Dermis microvascular lymphatic vessel endothelial cell (primary cell): ENCODE data around the gene RRP9. TPM values are rescaled to one million over a fixed set of nuclear protein-coding genes. Genes with fewer than 3 reads are reported as not detected.
"Not testable (repeated sequence)": the region's sequence is repeated elsewhere in the genome, so short reads cannot be mapped to it uniquely, and the experiment has no call there.

Experiments
- DNase-seq, 2 donors: peaks; one replicate each; pipeline versions ENCODE4 v3.0.0 to v3.0.0-alpha.2; 2010; ENCODE audit warnings: low read depth in 2 of 2
- total RNA-seq: library from RNA; depleted of rRNA; stranded (reverse); fragments of >200 nt; gene quantifications from 2 replicates; pipeline ENCODE4 v1.2.1, GENCODE V29; 2014

The RRP9 gene
- total RNA-seq, 1 donor from 2014 or later = 16.9 TPM

DNA sequence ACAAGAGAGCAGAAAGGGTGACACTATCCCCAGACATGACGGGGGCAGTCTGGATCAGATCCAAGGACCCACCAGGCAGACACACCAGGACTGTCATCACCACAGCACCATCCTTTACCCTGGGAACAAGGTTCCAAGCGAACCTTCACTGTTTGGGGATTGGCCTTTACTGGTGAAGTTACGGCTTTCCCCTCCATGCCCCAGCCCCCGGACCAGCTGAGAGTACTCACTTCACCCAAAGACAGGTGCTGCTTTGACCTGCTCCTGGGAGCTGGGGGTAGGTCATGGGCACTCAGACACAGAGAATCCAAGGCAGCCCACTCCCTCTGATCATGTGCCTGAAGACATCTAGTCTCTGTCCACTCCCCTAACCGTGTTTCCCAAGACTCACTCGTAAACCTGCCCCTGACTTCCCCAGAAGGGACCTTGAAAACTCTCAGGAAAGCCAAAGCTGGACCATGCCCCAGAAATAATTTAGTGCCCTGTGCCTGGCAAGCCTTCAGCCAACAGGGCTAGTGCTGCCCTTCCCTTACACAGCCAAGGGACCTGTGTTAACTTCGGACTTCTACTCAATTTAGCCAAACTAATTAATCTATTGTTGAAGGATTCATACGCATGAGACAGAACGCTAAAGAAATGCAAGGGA lies 2.8 kb downstream of the RRP9 start:
- DNase-seq = no peak

DNA sequence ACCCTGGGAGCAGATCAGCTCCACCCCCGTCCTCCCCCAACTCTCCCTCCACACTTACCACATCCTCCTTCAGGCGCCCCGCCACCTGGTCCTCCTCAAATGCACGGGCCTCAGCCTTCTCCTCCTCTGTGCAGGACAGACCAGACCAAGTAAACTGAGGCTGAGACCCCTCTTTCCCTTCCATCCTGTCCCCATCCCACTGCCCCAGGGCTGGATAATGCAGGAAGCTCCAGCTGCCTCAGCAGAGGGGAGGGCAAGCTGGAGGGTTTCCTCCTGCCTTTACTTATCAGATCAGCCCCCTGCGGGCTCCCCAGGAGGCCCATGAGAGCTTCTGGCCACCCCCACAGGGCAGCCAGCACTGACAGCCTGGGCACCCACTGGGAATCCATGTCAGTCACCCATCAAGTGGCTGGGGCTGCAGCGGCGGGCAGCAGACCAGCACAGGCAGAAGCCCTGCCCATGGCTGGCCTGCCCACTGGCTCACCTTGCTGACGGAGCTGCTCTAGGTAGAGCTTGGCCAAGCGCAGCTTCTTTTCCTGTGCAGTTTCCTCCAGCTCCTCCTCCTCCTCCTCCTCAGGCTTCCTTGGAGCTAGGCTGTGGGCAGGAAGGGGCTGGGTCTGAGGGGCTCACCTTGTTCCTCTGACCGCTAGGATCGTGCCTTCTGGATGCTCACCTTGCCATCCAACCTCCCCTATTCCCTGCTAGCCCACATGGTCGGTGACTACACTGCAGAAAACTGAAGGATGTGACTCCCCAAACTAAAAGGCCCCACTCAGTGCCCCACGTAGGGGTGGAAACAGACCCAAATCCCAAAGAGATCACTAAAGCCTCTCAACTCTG lies 3.9 kb downstream of the RRP9 start:
- DNase-seq = no peak

DNA sequence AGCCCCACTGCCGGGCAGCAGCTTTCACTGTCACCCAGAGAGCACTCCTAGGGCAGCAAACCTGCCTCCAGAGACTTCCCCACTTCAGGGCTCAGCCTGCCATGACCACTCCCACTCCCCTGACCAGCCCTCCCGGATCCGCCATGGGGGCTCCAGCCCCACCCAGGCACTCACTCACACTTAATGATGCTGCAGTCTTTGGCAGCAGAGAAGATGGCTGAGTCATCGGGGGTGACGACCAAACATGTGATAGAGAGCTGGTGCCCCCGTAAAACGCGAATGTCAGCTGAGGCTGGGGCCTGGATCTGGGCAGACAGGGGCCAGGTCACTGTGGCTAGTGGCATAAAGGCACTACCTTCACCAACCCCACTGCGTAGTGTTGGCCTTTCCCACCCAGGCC lies 4.7 kb downstream of the RRP9 start:
- no peak for DNase-seq

DNA sequence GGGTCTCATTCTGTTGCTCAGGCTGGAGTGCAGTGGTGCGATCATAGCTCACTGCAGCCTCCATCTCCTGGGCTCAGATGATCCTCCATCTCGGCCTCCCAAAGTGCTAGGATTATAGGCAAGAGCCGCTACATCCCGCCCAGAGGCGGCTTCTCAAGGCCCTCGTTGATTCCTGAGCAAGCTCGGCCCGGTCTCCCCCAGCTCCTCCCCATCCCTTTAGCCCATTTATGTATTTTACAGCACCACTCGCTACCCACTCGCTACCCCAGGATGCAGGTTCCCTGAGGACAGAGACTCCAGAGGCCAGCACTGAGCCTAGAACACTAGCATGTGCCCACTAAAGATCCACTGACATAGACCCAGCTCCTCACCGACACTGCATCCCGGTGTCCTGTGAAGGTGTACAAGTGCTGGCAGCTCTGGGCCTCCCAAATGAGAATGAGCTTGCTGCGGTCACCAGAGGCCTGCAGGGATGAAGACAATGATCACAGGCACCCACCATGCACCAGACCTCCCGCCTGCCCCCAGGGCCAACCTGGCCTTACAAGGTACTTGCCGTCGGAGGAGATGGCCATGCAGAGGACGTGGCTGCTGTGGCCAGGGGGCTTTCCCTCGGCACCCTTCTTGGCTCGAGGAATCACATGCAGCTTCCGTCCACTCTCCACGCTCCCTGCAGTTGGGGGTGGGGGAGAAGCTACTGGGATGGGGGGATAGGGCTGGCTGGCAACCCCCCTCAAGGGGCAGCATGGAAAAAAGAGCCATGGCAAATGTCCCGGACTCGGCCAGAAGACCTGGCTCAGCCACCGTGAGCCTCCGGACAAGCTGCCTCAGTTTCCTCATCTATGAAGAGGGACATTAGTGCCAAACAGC lies 5.6 kb downstream of the RRP9 start:
- no peak for DNase-seq

DNA sequence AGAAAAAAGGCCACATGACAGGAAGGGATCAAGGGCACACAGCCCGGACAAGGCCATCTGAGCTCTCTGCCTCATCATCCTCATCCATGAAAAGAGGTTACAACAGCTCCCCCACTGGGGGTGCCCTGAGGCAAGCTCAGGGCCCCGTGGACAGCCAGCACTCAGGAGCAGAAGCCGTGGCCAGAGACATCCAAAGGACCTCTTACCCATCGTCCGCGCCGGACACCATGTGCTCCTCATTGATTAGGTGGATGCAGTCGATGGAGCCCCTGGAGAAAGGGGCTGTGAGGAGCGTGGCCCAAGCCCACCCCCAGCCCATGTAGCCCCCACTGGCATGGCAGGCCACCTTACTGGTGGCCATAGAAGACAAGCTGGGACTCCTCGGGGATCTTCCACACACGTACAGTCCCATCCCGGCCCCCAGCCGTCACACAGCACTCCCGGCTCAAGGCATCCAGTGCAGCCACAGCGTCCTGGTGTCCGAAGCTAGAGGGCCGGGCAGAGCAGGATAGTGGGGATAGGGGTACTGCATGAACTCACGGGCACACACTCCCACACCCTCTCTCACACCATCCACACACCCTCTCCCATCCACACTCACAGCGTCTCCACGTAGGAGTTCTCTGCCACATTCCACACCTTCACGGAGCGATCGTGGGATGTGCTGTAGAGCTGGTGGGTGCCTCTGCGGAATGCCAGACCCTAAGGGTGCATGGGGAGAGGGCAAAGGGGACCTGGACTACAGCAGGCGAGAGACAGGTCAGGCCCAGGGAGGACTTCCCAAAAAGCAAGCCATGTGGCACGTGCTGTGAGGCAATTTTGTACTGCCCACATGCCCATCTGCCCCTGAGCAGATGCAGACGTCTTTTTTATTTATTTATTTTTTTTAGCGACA lies 6.5 kb downstream of the RRP9 start:
- DNase-seq = no peak

DNA sequence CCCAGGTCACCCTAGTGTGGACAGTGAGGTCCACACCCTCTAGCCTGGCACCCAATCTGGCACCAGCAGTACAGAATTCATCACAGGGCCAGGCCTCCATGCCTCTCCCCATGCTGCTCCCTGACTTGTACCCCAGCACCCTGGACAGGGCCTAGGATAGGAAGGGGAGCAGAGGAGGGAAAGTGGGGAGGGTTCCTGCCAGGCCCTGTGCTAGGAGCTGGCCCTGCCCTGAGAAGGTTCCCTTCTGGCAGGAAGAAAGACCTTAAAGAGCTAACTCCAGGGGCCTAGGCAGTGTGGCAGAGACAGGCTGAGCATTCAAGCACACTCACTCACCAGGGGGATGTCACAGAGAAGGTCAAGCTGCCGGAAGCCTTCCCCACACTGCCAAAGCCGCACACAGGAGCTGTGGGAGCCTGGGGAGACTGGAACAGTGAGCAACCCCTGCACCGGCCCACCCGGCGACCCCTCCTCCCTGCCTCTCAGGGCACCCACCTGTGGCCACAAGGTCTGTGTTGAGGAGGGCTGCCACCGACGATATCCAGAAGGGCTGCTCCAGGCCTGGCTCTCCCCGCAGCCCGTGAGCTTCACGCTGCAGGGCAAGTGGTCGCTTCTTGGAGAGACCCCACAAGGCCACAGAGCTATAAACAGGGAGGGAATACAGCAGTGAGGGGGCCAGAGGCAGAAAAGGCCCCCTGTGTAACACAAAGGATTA lies 7.4 kb downstream of the RRP9 start:
- no peak for DNase-seq

DNA sequence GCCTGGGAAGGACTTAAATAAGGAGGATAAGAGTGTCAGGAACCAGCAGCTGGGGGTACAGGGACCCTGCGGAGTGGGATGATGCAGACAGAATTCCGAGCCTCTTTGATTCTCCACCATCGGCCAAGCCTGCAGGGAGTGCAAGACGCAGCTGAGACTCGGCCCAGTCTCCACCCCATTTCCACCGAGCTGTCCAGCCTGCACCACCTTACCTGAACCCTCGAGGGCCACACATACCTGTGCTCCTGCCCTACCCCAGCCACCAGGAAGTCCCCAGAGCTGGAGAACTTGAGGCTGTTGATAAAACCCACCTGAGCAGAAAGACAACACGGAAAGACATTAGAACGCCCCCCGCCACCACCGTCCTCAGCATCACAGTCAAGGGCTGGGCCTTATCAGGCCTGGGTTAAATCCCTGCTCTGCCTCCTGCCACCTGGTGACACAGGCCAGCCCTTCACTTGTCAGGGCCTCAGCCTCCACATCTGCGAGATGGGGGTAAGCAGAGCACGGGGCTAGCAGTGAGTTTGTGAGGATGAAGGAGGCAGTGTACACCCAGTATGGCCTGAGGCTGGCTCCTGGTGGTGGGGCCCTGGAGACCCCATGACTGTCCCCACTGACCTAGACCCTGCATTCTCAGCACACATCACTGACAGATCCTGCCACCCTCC lies 8.1 kb downstream of the RRP9 start:
- no peak for DNase-seq

DNA sequence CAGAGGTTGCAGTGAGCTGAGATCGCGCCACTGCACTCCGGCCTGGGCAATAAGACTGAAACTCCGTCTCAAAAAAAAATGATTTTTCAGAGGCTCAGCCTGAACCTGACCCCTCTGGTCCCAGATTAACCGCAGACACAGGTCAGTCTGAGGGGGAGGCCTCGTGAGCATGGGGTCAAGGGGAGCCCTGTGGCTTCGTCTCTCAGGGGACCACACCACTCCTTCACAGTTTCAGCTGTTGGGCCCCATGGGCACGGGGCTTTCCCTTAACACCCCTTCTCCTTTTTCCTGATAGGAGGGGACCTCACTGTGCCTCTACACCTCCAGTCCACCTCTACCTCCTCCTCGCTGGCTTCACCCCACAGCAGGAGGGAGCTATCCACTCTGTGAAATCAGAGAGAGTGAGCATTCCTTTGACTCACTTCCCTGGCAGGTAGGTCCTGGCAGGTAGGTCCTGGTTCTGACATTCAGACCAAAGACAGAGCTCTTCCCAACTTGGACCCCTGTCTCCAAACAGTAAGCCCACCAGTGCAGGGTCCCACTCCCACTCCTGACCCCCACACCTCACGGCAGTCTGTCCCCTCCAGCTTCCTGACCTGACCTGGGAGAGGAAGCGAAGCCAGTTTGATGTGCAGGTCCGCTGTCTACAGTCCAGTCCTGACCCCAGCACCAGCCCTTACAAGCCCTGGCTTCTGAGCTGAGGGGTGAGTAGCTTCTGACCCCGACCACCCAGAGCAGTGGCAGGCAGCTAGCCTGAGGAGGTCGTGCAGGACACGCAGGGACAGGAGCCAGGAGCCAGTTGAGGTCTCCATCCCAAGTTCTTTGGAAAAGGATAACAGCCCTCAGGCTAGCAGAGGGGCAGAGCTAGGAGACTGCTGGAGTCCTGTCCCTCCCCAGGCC lies 9.0 kb downstream of the RRP9 start:
- DNase-seq = no peak

DNA sequence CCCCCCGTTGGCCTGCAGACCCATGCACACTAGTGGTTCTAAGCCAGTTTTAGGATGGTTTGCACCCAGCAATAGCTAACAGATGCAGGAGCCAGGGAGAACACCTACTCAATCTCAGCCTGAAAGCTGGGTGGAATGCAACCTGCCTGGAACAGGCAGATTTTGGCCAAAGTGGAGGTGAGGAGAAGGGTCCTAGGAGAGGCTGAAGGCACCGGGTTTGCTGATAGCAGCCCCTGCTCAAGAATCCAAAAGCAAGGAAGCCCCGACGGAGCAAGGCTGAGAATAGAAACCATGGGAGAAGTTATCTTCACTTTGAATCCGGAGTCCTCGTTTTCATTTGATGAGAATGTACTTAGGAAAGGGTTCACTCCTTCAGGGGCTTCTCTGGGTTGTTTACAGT lies 9.9 kb downstream of the RRP9 start:
- no peak for DNase-seq

DNA sequence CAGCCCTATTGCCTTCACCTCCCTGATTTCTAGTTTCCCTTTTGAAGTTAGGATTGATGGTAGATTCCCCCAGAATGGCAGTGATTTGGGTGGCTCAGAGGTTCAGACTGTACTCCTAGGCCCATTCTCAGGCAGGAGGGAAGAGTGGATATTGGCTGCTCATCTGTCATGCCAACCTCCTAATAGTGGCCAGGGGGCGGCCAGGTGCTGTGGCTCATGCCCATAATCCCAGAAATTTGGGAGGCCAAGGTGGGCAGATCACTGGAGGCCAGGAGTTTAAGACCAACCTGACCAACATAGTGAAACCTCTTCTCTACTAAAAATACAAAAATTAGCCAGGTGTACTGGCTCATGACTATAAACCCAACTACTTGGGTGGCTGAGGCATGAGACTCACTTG lies 11.3 kb downstream of the RRP9 start:
- DNase-seq = no peak

DNA sequence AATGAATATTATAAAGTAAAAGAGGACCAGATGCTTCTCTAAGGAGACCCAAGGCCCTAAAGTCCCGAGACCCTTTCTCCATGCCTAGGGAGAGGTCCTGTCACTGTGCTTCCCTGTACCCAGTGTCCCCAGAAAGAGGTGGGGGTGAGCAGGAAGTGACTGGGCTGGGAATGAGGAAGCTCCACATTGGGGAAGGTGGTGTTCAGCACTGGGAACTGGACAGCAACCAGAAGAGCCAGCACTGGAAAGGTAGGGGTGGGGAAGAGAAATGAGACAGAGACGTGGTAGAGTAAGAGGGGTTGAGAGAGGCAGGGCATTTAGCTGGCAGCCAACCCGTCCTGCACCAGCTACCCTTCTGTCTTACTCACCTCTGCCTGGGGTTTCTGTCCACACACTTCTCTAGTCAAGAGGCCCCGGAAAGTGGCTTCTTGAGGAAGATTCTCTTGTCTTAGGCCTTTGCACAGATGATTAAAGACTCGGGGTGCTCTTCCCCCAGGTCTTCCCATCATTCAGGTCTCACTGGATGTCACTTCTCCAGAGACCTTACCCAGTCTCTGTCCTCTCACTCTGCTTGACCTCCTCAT lies 12.2 kb downstream of the RRP9 start:
- DNase-seq = no peak

DNA sequence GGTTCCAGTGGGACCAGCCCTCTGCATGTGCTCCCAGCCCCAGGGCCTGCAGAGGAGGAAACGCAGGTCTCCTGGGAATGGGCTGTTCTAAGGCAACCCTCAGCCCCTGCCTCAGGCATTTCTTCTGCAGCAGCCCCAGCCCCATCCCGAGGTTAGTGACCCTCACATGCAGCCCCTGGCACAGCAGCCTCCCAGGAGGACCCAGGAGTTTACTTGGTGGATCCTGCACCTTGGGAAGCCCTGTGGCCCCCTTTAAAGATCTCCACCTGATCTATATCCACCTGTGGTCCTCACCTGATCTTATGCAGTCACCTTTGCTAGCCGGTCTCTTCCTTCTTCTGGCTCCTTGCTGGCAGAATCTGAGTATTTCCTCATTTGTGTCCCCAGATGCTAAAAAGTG lies 12.7 kb downstream of the RRP9 start:
- DNase-seq = not testable (repeated sequence)

DNA sequence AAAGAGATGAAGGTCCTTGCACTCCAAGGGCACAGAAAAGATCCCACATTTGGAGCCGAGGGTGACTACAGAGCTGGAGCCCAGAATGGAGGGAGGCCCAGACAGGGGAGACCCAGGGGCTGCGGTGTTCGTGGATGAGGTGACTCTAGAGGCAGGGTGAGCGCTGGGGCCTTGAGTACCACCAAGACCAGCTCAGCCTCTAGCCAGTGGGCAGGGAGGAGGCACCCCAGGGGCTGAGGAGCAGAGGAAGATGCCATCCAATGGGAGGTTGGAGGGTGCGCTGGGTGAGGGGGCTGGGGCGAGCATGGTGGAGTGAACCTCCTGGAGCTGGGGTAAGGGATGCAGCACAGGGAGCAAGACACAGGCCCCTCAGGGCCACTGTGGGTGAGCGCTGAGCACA lies 13.3 kb downstream of the RRP9 start:
- DNase-seq = no peak

DNA sequence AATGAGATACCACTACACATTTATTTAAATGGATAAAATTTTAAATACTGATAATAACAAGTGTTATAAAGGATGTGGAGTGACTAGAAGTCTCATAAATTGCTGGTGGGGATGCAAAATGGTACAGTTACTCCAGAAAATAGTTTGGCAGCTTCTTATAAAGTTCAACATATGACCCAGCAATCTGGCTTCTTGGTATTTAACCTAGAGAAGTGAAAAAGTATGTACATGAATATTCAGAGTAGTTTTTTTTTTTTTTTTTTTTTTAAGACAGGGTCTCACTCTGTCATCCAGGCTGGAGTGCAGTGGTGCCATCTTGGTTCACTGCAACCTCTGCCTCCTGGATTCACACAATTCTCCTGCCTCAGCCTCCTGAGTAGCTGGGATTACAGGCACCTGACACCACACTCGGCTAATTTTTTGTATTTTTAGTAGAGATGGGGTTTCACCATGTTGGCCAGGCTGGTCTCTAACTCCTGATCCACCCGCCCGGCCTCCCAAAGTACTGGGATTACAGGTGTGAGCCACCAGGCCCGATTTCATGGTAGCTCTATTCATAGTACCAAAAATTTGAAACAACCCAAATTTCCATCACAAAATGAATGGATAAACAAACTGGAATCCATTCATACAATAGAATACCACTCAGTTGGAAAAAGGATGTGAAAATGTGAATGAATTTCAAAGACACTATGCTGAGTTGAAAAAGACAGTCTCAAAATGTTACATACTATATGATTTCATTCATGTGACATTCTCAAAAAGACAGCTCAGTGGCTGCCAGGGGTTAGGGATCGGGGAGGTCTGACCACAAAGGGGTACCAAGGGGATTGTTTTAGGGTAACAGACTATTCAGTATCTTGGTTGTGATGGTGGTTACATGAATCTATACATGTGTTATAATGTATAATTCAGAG lies 14.4 kb downstream of the RRP9 start:
- DNase-seq = no peak

DNA sequence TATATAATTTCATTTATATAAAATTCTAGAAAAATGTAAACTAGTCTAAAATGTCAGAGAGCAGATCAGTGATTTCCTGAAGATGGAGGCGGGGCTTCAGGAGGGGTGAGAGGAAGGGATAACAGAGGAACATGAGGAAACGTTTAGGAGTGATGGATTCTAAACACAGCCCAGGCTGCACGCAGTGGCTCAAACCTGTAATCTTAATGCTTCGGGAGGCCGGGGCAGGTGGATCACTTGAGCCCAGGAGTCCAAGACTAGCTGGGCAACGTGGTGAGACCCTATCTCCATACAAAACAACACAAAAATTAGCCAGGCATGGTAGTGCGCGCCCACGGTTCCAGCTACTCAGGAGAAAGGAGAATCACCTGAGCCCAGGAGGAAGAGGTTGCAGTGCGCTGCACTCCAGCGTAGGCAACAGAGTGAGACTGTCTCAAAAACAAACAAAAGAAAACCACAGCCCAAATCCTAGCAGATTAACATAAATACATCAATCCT lies 20.6 kb downstream of the RRP9 start:
- DNase-seq = no peak

DNA sequence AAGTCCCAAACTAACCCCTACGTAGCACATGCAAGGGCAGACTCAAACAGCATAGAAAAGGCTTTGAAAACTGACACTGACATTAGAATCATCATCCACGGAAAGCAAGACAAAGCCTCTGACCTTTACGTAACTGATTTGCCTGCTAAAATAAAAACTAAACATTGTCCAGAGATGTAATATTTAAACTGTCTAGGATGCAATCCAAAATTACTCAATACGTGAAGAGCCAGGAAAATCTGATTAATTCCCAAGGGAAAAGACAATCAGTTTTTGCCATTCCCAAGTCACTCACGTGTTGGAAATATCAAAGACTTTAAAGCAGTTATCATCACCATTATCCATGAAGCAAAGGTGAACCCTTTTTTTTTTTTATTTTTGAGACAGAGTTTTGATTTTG lies 25.3 kb downstream of the RRP9 start:
- DNase-seq = no peak

DNA sequence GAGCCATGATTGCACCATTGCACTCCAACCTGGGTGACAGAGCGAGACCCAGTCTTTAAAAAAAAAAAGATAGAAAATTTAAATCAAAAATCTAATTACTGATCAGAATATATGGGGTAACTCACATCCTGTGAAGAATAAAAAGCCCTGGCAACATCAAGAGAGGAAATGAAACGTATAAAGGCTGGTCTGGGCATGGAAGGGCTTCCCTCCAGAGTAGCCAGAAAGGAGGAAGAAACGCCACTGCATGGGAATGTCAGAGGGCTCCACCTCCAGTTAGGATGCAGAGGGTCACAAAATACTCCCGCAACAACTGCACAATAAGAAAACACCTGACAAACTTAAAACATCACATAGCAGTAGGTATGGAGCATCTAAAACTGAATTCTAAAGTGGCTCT lies 33.7 kb downstream of the RRP9 start:
- DNase-seq = no peak
